ENCODE results near the gene NEURL4.
"Not testable (repeated sequence)": the region's sequence is repeated elsewhere in the genome, so short reads cannot be mapped to it uniquely, and the experiment has no call there.

Gene NEURL4

DNA sequence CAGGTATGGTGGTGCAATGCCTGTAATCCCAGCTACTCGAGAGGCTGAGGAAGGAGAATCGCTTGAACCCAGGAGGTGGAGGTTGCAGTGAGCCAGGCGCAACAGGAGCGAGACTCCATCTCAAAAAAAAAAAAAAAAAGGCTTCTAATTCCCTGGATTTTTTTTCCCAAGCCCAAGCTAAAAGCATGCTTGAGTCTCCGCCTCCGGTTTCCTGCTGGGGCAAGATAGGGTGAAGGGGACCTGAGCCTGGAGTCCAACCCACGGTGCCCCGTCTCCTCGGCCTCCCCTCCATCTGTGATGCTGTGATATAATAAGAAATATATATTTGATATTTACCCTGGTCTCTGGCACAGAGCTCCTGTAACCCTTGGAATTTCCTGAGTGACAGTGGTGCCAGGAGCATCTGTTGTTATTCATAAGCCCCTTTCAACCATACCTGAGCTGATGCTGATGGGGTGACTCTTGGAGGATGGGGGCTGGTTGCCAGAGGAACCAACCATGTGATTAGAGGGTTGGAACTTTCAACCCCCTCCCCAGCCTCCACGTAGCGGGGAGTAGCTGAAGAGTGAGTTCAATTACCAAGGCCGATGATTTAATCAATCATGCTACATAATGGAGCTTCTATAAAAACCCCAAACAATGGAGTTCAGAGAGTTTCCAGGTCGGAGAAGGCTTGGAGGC lies 38.9 kb upstream of the NEURL4 start:
- no peaks in the 10 kb centered on the region for H3K27me3 ChIP-seq (ENCODE audit: insufficient read depth, low read length, poor library complexity)
- TF ChIP-seq EZH2 (IDR thresholded peaks at IDR 0.05; ENCODE audit: borderline replicate concordance, low read depth, low read length, severe bottlenecking) = no peak
- TF ChIP-seq, protein P1, sequence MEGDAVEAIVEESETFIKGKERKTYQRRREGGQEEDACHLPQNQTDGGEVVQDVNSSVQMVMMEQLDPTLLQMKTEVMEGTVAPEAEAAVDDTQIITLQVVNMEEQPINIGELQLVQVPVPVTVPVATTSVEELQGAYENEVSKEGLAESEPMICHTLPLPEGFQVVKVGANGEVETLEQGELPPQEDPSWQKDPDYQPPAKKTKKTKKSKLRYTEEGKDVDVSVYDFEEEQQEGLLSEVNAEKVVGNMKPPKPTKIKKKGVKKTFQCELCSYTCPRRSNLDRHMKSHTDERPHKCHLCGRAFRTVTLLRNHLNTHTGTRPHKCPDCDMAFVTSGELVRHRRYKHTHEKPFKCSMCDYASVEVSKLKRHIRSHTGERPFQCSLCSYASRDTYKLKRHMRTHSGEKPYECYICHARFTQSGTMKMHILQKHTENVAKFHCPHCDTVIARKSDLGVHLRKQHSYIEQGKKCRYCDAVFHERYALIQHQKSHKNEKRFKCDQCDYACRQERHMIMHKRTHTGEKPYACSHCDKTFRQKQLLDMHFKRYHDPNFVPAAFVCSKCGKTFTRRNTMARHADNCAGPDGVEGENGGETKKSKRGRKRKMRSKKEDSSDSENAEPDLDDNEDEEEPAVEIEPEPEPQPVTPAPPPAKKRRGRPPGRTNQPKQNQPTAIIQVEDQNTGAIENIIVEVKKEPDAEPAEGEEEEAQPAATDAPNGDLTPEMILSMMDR (IDR thresholded peaks at IDR 0.05; ENCODE audit: borderline replicate concordance, extremely low read depth, low read length, poor library complexity, severe bottlenecking) = no peak
- H3K9me3 ChIP-seq (ENCODE audit: insufficient read depth, low read length, severe bottlenecking) = no peaks in the 10 kb centered on the region
- H3K79me2 ChIP-seq (ENCODE audit: insufficient read depth, low read length) = no peaks in the 10 kb centered on the region
- H2AFZ ChIP-seq (ENCODE audit: low read depth, low read length) = no peak overlapping the region
- H3K9ac ChIP-seq (ENCODE audit: low read depth, low read length) = no peak overlapping the region
- H4K20me1 ChIP-seq (ENCODE audit: insufficient read depth, low read length) = no peaks in the 10 kb centered on the region
- H3K4me1 ChIP-seq (ENCODE audit: insufficient read depth, low read length) = no peaks in the 10 kb centered on the region
- ATAC-seq (ENCODE audit: insufficient read depth, low read depth) (no peak), DNase-seq (no peak)
- H3K4me2 ChIP-seq (ENCODE audit: insufficient read depth, low read length) = no peak overlapping the region
- no peak overlapping the region for H3K4me3 ChIP-seq (ENCODE audit: low read depth in 1 of 2, low read length in 2 of 2)
- no peaks in the 10 kb centered on the region for H3K36me3 ChIP-seq (ENCODE audit: insufficient read depth, low read length)
- H3K27ac ChIP-seq (ENCODE audit: low read length) = no peak overlapping the region

DNA sequence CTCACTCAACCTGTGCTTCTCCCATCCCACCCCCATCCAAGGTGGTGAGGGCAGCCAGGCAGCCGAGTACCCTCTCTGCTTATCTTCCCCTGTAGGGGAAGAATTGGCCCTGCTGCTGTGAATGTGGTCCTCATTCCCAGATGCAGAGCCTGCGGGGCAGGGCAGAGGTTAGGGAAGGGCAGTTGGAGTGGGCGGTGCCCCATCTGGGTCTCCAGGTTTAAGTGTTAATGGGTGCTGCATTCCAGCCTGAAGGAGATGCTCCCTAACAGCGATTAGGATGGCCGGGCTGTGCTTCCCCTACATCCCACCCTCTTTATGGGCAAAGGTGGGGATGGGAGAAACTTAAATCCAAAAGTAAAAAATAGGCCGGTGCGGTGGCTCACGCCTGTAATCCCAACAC lies 37.9 kb upstream of the NEURL4 start:
- Histone ChIP-seq H3K27me3 (ENCODE audit: insufficient read depth, low read length, poor library complexity) (no peaks in the 10 kb centered on the region), H3K27ac (ENCODE audit: low read length) (no peak overlapping the region), H4K20me1 (ENCODE audit: insufficient read depth, low read length) (no peaks in the 10 kb centered on the region), H2AFZ (ENCODE audit: low read depth, low read length) (no peak overlapping the region), H3K4me3 (ENCODE audit: low read depth in 1 of 2, low read length in 2 of 2) (no peak overlapping the region), H3K36me3 (ENCODE audit: insufficient read depth, low read length) (no peaks in the 10 kb centered on the region), H3K9me3 (ENCODE audit: insufficient read depth, low read length, severe bottlenecking) (no peaks in the 10 kb centered on the region), H3K79me2 (ENCODE audit: insufficient read depth, low read length) (no peaks in the 10 kb centered on the region), H3K9ac (ENCODE audit: low read depth, low read length) (no peak overlapping the region), H3K4me1 (ENCODE audit: insufficient read depth, low read length) (no peaks in the 10 kb centered on the region), H3K4me2 (ENCODE audit: insufficient read depth, low read length) (no peak overlapping the region)
- no peak for ATAC-seq (ENCODE audit: insufficient read depth, low read depth)
- DNase-seq = no peak
- TF ChIP-seq EZH2 (IDR thresholded peaks at IDR 0.05; ENCODE audit: borderline replicate concordance, low read depth, low read length, severe bottlenecking) = no peak
- TF ChIP-seq, protein P1 (IDR thresholded peaks at IDR 0.05; ENCODE audit: borderline replicate concordance, extremely low read depth, low read length, poor library complexity, severe bottlenecking) = no peak

DNA sequence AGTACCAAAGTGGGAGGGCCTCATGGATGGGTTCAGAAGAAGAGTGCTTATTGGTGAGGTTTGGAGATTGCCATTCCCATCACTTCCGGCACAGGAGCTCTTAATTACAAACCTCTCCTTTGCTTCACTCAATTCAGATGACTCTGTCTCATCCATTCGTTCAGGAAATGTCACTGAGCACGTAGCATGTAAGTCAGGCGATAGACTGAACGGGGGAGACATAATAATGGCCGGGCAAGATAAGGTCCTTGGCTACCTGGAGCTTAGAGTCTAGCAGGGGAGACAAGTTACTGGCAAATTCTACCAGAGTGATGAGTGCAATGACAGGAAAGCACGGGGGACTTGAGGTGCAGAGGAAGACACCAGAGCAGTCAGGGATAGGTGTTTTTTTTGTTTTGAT lies 36.8 kb upstream of the NEURL4 start:
- not testable (repeated sequence) for H3K27ac ChIP-seq (ENCODE audit: low read length); H3K4me1 ChIP-seq (ENCODE audit: insufficient read depth, low read length); H3K36me3 ChIP-seq (ENCODE audit: insufficient read depth, low read length); H3K9ac ChIP-seq (ENCODE audit: low read depth, low read length); ATAC-seq (ENCODE audit: insufficient read depth, low read depth); DNase-seq; H3K4me2 ChIP-seq (ENCODE audit: insufficient read depth, low read length); H3K27me3 ChIP-seq (ENCODE audit: insufficient read depth, low read length, poor library complexity); H3K4me3 ChIP-seq (ENCODE audit: low read depth in 1 of 2, low read length in 2 of 2); H3K9me3 ChIP-seq (ENCODE audit: insufficient read depth, low read length, severe bottlenecking); H3K79me2 ChIP-seq (ENCODE audit: insufficient read depth, low read length); H4K20me1 ChIP-seq (ENCODE audit: insufficient read depth, low read length); H2AFZ ChIP-seq (ENCODE audit: low read depth, low read length)

DNA sequence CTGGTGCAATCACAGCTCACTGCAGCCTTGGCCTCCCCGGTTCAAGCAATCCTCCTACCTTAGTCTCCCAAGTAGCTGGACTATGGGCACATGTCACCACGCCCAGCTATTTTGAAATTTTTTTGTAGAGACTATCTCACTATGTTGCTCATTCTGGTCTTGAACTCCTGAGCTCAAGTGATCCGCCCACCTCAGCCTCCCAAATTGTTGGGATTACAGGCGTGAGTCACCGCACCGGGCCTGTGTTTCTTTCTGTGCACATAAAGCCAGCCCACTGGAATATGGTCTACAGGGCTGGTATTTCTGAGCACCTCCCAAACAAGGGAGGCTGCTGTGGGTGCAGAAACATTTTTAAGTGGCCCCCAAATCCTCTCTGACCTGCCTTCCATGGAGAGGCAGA lies 34.2 kb upstream of the NEURL4 start:
- no peak overlapping the region for H2AFZ ChIP-seq (ENCODE audit: low read depth, low read length)
- ATAC-seq (ENCODE audit: insufficient read depth, low read depth) (no peak), DNase-seq (no peak)
- H3K9ac ChIP-seq (ENCODE audit: low read depth, low read length) = no peak overlapping the region
- no peaks in the 10 kb centered on the region for H3K27me3 ChIP-seq (ENCODE audit: insufficient read depth, low read length, poor library complexity)
- H3K4me1 ChIP-seq (ENCODE audit: insufficient read depth, low read length) = no peaks in the 10 kb centered on the region
- TF ChIP-seq, protein P1 (IDR thresholded peaks at IDR 0.05; ENCODE audit: borderline replicate concordance, extremely low read depth, low read length, poor library complexity, severe bottlenecking) = no peak
- TF ChIP-seq EZH2 (IDR thresholded peaks at IDR 0.05; ENCODE audit: borderline replicate concordance, low read depth, low read length, severe bottlenecking) = no peak
- no peaks in the 10 kb centered on the region for H3K9me3 ChIP-seq (ENCODE audit: insufficient read depth, low read length, severe bottlenecking)
- no peak overlapping the region for H3K4me3 ChIP-seq (ENCODE audit: low read depth in 1 of 2, low read length in 2 of 2)
- H3K36me3 ChIP-seq (ENCODE audit: insufficient read depth, low read length) = no peaks in the 10 kb centered on the region
- H3K27ac ChIP-seq (ENCODE audit: low read length) = no peak overlapping the region
- H4K20me1 ChIP-seq (ENCODE audit: insufficient read depth, low read length) = no peaks in the 10 kb centered on the region
- H3K4me2 ChIP-seq (ENCODE audit: insufficient read depth, low read length) = no peak overlapping the region
- H3K79me2 ChIP-seq (ENCODE audit: insufficient read depth, low read length) = no peaks in the 10 kb centered on the region

All from DND-41 (cell line).